Endothelial cell (in vitro differentiated cells): Measurements from ENCODE around the gene IFITM5. TPM values are rescaled to one million over a fixed set of nuclear protein-coding genes. Genes with fewer than 3 reads are reported as not detected.
"Not testable (repeated sequence)": the region's sequence is repeated elsewhere in the genome, so short reads cannot be mapped to it uniquely, and the experiment has no call there.

Source experiments
- DNase-seq: peaks from one replicate; pipeline ENCODE4 v3.0.0; 2021; ENCODE audit warnings: low spot score
- H3K27ac Mint-ChIP-seq: one replicate; pipeline ENCODE4 v1.8.0; 2021; ENCODE audit warnings: mixed read lengths, inconsistent platforms; ENCODE audit not compliant: unreplicated experiment
- H3K27me3 Mint-ChIP-seq: one replicate; pipeline ENCODE4 v1.8.0; 2021; ENCODE audit warnings: mild to moderate bottlenecking, moderate library complexity, mixed read lengths, inconsistent platforms; ENCODE audit not compliant: unreplicated experiment
- H3K36me3 Mint-ChIP-seq: one replicate; pipeline ENCODE4 v1.8.0; 2021; ENCODE audit warnings: mild to moderate bottlenecking, low read depth, mixed read lengths, inconsistent platforms; ENCODE audit not compliant: unreplicated experiment
- H3K4me1 Mint-ChIP-seq: one replicate; pipeline ENCODE4 v1.8.0; 2021; ENCODE audit warnings: mild to moderate bottlenecking, mixed read lengths, inconsistent platforms; ENCODE audit not compliant: unreplicated experiment
- H3K4me3 Mint-ChIP-seq: one replicate; pipeline ENCODE4 v1.8.0; 2021; ENCODE audit warnings: mild to moderate bottlenecking, mixed read lengths, inconsistent platforms; ENCODE audit not compliant: unreplicated experiment
- H3K9me3 Mint-ChIP-seq: one replicate; pipeline ENCODE4 v1.8.0; 2021; ENCODE audit warnings: mixed read lengths, inconsistent platforms; ENCODE audit not compliant: unreplicated experiment
- total RNA-seq: library from RNA; stranded (reverse); fragmentation: NEBNext Ultra II Directional; extraction: Animal tissue kit (Norgen Biotek cat#: 25700); gene quantifications from one replicate; pipeline ENCODE4 v1.2.1, GENCODE V29; 2021; ENCODE audit not compliant: unreplicated experiment
- TF ChIP-seq, protein P1 (sequence below): fragments of 200-600 bp; sonication (generic); IDR thresholded peaks from one replicate; pipeline ENCODE4 v1.5.0; 2021; ENCODE audit warnings: antibody characterized with exemption; ENCODE audit not compliant: unreplicated experiment

Gene IFITM5
- total RNA-seq, 1 donor from 2014 or later: not detected

DNA sequence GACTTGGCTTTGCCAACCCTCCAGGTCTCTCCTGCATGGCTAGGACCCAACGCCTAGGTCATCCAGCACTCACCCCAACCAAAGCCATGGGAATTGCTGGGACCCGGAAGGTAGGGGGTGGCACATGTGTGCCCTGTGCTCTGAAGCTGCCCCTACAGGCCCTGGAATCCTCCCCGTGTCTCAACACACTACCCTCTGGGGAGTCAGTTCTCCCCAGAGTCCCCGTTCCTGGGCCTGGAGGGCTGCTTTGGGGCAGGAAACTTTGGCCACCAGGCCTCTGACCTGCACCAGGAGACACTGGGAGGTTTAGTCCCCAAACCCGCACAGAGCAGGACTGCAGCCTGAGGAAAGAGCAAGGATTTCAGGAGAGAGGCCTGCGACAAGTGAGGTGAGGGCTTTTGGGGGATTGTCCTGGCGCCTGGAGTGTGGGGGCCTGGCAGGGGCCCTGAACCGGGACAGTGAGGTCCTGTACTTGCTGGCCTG, 14.0 kb upstream of the IFITM5 start:
- H3K4me3 Mint-ChIP-seq: peak overlapping the region; percentile 45
- H3K36me3 Mint-ChIP-seq: peaks cover 12% of the 10 kb centered on the region
- peaks cover 13% of the 10 kb centered on the region for H3K27me3 Mint-ChIP-seq
- no peak for DNase-seq
- TF ChIP-seq, protein P1, sequence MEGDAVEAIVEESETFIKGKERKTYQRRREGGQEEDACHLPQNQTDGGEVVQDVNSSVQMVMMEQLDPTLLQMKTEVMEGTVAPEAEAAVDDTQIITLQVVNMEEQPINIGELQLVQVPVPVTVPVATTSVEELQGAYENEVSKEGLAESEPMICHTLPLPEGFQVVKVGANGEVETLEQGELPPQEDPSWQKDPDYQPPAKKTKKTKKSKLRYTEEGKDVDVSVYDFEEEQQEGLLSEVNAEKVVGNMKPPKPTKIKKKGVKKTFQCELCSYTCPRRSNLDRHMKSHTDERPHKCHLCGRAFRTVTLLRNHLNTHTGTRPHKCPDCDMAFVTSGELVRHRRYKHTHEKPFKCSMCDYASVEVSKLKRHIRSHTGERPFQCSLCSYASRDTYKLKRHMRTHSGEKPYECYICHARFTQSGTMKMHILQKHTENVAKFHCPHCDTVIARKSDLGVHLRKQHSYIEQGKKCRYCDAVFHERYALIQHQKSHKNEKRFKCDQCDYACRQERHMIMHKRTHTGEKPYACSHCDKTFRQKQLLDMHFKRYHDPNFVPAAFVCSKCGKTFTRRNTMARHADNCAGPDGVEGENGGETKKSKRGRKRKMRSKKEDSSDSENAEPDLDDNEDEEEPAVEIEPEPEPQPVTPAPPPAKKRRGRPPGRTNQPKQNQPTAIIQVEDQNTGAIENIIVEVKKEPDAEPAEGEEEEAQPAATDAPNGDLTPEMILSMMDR: no peak
- peaks cover 49% of the 10 kb centered on the region for H3K4me1 Mint-ChIP-seq
- no peaks in the 10 kb centered on the region for H3K9me3 Mint-ChIP-seq
- peak overlapping the region; percentile 44 for H3K27ac Mint-ChIP-seq

DNA sequence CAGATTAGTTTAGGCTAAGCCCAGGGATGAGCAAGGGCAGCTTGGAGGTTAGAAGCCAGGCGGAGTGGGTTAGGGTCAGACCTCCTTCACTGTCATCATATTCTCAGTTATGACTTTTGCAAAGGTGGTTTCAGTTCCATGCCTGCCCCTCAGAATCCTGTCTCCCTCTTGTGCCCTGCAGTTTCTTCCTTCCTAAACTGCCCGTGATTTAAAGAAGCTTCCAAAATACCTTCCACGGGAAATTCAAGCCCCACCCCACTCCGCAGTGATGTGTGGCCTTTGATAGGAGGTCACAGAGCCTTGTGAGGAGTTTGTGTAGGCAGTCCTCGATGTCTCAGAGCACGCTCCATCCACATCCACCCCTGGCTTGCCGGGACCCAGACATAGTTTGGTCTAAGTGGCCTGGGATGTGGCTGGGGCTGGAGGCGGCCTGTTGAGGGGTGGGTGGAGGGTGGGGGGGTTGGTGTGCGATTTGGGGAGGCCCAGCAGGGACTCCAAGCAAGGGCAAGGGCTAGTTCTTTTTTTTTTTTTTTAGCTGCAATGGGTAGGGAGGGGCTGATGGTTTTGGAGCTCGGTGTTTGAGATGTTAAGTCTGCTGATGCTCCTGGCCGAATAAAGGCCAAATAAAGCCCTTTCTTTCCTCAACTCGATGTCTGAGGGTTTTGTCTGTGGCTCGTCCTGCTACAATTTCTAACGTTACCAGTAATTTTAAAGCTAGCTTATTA, 12.9 kb upstream of the IFITM5 start:
- peaks cover 13% of the 10 kb centered on the region for H3K27me3 Mint-ChIP-seq
- TF ChIP-seq, protein P1: no peak
- H3K4me1 Mint-ChIP-seq: peaks cover 50% of the 10 kb centered on the region
- H3K36me3 Mint-ChIP-seq: peaks cover 12% of the 10 kb centered on the region
- DNase-seq: no peak
- H3K27ac Mint-ChIP-seq: no peak overlapping the region
- H3K9me3 Mint-ChIP-seq: no peaks in the 10 kb centered on the region
- H3K4me3 Mint-ChIP-seq: peak overlapping the region; percentile 82

DNA sequence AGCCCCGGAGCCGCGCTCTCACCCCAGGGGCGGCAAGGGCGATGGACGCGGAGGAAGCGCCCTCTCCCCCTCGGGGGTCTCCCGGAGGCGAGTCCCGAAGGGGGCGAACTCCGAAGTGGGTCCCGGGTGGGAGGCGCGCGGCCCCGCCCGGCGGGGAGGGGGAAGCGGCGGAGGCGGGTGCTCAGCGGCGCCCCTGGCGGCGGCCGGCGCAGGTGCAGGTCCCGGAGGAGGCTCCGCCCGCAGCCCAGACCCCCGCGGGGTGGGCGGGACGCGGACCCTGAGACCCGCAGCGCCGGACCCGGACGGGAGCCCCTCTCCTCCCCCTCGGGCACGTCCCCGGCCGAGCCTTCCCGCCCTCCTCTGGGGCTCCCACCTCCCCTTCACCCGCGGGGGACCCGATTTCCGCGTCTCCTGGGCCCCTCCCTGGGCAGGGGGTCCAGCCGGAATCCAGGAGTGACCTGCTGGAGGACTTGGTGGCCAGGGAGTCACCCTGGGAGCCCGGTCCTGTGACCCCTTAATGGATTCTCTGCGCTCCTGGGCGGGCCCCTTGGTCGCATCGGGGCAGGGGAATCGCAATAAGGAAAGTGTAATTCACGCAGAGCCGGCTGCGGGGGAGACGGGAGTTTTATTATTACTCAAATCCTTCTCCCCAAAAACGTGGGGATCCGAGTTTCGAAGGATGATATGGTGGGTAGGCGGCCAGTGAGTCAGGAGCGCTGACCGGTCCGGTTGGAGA, 11.9 kb upstream of the IFITM5 start:
- H3K9me3 Mint-ChIP-seq, H3K27ac Mint-ChIP-seq, H3K27me3 Mint-ChIP-seq, DNase-seq: not testable (repeated sequence)
- H3K36me3 Mint-ChIP-seq: peaks cover 12% of the 10 kb centered on the region
- H3K4me3 Mint-ChIP-seq: peak overlapping the region; percentile 82
- H3K4me1 Mint-ChIP-seq: peaks cover 50% of the 10 kb centered on the region

DNA sequence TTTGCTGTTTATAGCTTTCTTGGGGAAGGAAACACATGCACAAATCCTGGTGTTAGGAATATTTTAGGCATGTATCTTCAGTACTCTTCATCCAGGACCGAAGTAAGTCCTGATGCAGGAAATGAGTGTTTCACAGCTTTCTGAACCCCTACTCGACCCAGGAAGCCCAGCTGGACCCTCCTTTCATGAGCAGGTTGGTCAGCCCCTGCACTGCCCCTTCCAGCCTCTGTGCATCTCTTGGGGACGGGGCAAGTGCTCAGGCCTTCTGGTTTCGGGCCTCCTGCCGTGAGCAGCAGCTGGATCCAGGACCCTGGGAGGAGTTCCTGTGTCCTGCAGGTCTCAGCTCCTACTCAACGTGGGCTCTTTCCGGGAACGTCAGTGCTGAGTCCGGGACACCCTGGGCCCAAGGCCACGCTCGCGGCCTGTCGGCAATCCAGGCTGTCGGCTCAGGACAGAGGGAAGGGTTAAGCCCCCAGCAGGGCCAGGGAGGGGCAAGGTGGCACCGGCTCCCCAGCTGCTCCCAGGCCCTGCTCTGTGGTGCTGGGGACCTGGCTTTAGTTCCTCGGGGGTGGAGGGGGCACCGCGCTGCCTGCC, 10.8 kb upstream of the IFITM5 start:
- peaks cover 12% of the 10 kb centered on the region for H3K36me3 Mint-ChIP-seq
- not testable (repeated sequence) for H3K27me3 Mint-ChIP-seq, DNase-seq, H3K9me3 Mint-ChIP-seq
- H3K4me1 Mint-ChIP-seq: peaks cover 58% of the 10 kb centered on the region
- peak overlapping the region; percentile 99 for H3K27ac Mint-ChIP-seq
- peak overlapping the region; percentile 96 for H3K4me3 Mint-ChIP-seq

DNA sequence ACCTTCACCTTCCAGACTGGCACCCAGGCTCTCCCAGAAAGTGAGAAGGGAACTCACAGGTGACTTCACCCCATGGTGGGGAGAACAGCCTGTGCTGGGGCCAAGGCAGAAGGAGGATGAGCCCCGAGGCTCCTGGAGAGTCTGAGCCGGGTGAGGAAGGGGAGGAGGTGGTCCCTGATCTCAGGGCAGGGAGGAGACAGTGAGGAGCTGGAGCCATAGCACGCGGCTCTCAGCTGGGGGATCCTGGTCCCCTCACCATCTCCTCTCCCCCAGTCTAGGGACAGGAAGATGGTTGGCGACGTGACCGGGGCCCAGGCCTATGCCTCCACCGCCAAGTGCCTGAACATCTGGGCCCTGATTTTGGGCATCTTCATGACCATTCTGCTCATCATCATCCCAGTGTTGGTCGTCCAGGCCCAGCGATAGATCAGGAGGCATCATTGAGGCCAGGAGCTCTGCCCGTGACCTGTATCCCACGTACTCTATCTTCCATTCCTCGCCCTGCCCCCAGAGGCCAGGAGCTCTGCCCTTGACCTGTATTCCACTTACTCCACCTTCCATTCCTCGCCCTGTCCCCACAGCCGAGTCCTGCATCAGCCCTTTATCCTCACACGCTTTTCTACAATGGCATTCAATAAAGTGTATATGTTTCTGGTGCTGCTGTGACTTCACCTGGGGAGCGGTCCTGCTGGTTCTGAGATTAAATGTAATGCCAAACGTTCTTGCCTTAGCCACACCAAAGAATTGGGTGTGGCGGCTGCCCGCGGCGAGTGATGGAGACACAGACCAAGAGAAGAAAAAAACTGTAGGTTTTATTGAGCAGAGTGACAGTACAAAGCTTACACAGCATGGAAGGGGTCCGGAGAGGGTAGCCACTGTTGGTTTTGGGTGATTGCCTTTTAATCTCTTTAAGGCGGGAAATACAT, 9.7 kb upstream of the IFITM5 start:
- not testable (repeated sequence) for DNase-seq, H3K9me3 Mint-ChIP-seq, H3K27me3 Mint-ChIP-seq
- Mint-ChIP-seq H3K27ac (peak overlapping the region; percentile 99), H3K4me3 (peak overlapping the region; percentile 96), H3K4me1 (peaks cover 53% of the 10 kb centered on the region), H3K36me3 (peaks cover 12% of the 10 kb centered on the region)

DNA sequence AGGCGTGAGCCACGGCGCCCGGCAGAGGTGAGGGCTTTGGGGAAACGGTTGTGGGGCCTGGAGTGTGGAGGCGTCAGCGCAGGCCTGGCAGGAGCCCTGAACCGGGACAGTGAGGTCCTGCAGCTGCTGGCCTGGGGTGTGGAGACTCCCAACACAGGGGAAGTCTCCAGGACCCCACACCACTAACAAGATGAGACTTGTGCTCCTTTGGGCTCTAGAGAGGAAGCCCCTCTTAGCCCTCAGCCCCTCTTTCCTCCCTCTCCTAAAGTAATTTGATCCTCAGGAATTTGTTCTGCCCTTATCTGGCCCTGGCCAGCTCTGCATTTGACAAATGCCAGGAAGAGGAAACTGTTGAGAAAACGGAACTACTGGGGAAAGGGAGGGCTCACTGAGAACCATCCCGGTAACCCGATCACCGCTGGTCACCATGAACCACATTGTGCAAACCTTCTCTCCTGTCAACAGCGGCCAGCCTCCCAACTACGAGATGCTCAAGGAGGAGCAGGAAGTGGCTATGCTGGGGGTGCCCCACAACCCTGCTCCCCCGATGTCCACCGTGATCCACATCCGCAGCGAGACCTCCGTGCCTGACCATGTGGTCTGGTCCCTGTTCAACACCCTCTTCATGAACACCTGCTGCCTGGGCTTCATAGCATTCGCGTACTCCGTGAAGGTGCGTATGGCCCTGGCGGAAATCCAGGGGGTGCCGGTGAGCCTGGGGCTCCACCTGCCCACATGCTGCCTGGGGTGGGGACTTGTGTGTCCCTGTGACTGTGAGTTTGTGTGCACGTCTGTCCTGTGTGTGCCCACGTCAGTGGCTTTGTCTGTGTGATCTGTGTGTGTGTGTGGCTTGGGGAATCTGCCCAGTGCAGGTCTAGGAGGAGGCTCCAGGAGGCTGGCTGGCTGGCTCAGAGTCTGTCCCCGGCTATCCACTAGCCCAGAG, 8.7 kb upstream of the IFITM5 start, which contains the start of gene IFITM2:
TSS of gene IFITM2 (plus strand) at position 51 of the 943 bp plus-strand sequence. CDS start at position 428, 377 bp downstream.
- not testable (repeated sequence) for H3K27me3 Mint-ChIP-seq, H3K9me3 Mint-ChIP-seq
- peak; percentile 65 for DNase-seq
- Mint-ChIP-seq H3K4me1 (peaks cover 45% of the 10 kb centered on the region), H3K27ac (peak within 1 kb of the TSS; percentile 99), H3K4me3 (peak within 1 kb of the TSS; percentile 96), H3K36me3 (peaks cover 12% of the 10 kb centered on the region)
